HepG2 (cell line): ENCODE results near the gene SEMA3G. TPM values are rescaled to one million over a fixed set of nuclear protein-coding genes. Genes with fewer than 3 reads are reported as not detected.
A peak's percentile ranks its signal among the peaks of the same experiment; 100 is the strongest.

Experiments used
- AGO1 ChIP-seq: fragments of 200-400 bp; formaldehyde crosslinking; IDR thresholded peaks from 2 replicates; pipeline ENCODE4 v1.6.1; 2017; ENCODE audit warnings: mild to moderate bottlenecking, low read depth, low read length, moderate library complexity; ENCODE audit not compliant: poor library complexity, severe bottlenecking
- KAT8 ChIP-seq: IDR thresholded peaks from 2 replicates; pipeline ENCODE4 v1.6.1; 2016; ENCODE audit warnings: missing genetic modification reagents, missing compliant biosample characterization
- KLF12 ChIP-seq: sonication (generic); formaldehyde crosslinking; IDR thresholded peaks from 2 replicates; pipeline ENCODE4 v1.4.0; 2020; ENCODE audit warnings: missing genetic modification reagents, borderline replicate concordance
- KMT2A ChIP-seq: sonication (generic); formaldehyde crosslinking; IDR thresholded peaks from 2 replicates; pipeline ENCODE4 v1.4.0; 2020; ENCODE audit warnings: missing genetic modification reagents
- NFE2L1 ChIP-seq: sonication (generic); formaldehyde crosslinking; IDR thresholded peaks from 2 replicates; pipeline ENCODE4 v1.4.0; 2020; ENCODE audit warnings: missing genetic modification reagents, mild to moderate bottlenecking, borderline replicate concordance
- RNF2 ChIP-seq: fragments of 450-650 bp; conservative IDR thresholded peaks from 2 replicates; pipeline ENCODE4 v1.6.1; 2016; ENCODE audit warnings: low read depth
- SKIL ChIP-seq: sonication (generic); formaldehyde crosslinking; IDR thresholded peaks from 2 replicates; pipeline ENCODE4 v1.8.0; 2022; ENCODE audit warnings: missing genetic modification reagents, mild to moderate bottlenecking, moderate library complexity, borderline replicate concordance
- SOX5 ChIP-seq: IDR thresholded peaks from 2 replicates; pipeline ENCODE4 v1.6.1; 2016; ENCODE audit warnings: borderline replicate concordance
- TAF1 ChIP-seq: sonication (generic); formaldehyde crosslinking; IDR thresholded peaks from 2 replicates; pipeline ENCODE4 v1.4.0; 2020; ENCODE audit warnings: missing genetic modification reagents
- THAP8 ChIP-seq: sonication (generic); formaldehyde crosslinking; IDR thresholded peaks from 2 replicates; pipeline ENCODE4 v1.5.1; 2020; ENCODE audit warnings: missing genetic modification reagents, mild to moderate bottlenecking, borderline replicate concordance
- TRAFD1 ChIP-seq: sonication (generic); formaldehyde crosslinking; IDR thresholded peaks from 2 replicates; pipeline ENCODE4 v1.5.1; 2020; ENCODE audit warnings: missing genetic modification reagents, mild to moderate bottlenecking, borderline replicate concordance
- ZNF143 ChIP-seq: sonication (generic); formaldehyde crosslinking; IDR thresholded peaks from 2 replicates; pipeline ENCODE4 v1.4.0; 2020; ENCODE audit warnings: missing genetic modification reagents
- ZNF24 ChIP-seq: fragments of 450-650 bp; IDR thresholded peaks from 2 replicates; pipeline ENCODE4 v1.6.1; 2017; ENCODE audit warnings: antibody characterized with exemption, mild to moderate bottlenecking
- ZNF281 ChIP-seq: sonication (generic); formaldehyde crosslinking; IDR thresholded peaks from 2 replicates; pipeline ENCODE4 v1.4.0; 2020; ENCODE audit warnings: missing genetic modification reagents, borderline replicate concordance
- ZNF564 ChIP-seq: sonication (generic); formaldehyde crosslinking; IDR thresholded peaks from 2 replicates; pipeline ENCODE4 v1.8.1; 2023; ENCODE audit warnings: mild to moderate bottlenecking, missing genetic modification reagents
- ZNF605 ChIP-seq: sonication (generic); formaldehyde crosslinking; IDR thresholded peaks from 2 replicates; pipeline ENCODE4 v1.8.0; 2022; ENCODE audit warnings: mild to moderate bottlenecking, missing genetic modification reagents
- ZNF687 ChIP-seq: sonication (generic); formaldehyde crosslinking; IDR thresholded peaks from 2 replicates; pipeline ENCODE4 v1.5.1; 2020; ENCODE audit warnings: mild to moderate bottlenecking, missing genetic modification reagents, moderate library complexity
- polyA plus RNA-seq, 8 experiments: library from polyadenylated mRNA; depleted of rRNA in 3 of 8; stranded (reverse) in 7 of 8; unstranded in 1 of 8; fragments of >200 nt; fragmentation: Illumina TruSeq in 4 of 8; extraction: Trizol in 4 of 8; gene quantifications; 2 replicates each; pipeline versions ENCODE4 v1.2.1 to v1.2.3, GENCODE V29; 2011 to 2016; ENCODE audit warnings: low read depth in 4 of 8, missing spikeins in 1 of 8, mixed read lengths in 1 of 8; ENCODE audit not compliant: insufficient read depth in 1 of 8
- total RNA-seq, 5 experiments: library from RNA; depleted of rRNA; stranded (reverse); fragments of >200 nt; fragmentation: Illumina TruSeq; extraction: Trizol; gene quantifications; 2 replicates each; pipeline ENCODE4 v1.2.3, GENCODE V29; 2016; ENCODE audit warnings: low read depth in 1 of 5

SEMA3G gene
- total and polyA plus RNA-seq, 2 of the 13 experiments (the other 11 are each of a cell fraction or from before 2014, with no cell fraction given) = 6.1 to 8.3 TPM

- no peak for TF ChIP-seq TRAFD1 (CRISPR knock-in tag)
- no peak; the same call in 1 of the 2 replicates for TF ChIP-seq ZNF605 (CRISPR knock-in tag)
- peak; percentile 52; the same call in 1 of the 2 replicates for TF ChIP-seq KAT8 (CRISPR knock-in tag)
- TF ChIP-seq THAP8 (CRISPR knock-in tag) = no peak
- TF ChIP-seq TAF1 (CRISPR knock-in tag) = no peak; the same call in 1 of the 2 replicates
- 0 out of 2 replicates have a peak, but pooled peaks have one; percentile 13 for TF ChIP-seq ZNF24
- no peak for TF ChIP-seq ZNF564 (CRISPR knock-in tag)
- peak; percentile 54; the same call in 1 of the 2 replicates for TF ChIP-seq SOX5 (CRISPR knock-in tag)
- TF ChIP-seq ZNF687 (CRISPR knock-in tag) = peak; percentile 76
- no peak for TF ChIP-seq AGO1
- TF ChIP-seq RNF2 = no peak
- no peak for TF ChIP-seq NFE2L1 (CRISPR knock-in tag)
- no peak for TF ChIP-seq KMT2A (CRISPR knock-in tag)
- no peak for TF ChIP-seq KLF12
- no peak for TF ChIP-seq ZNF281 (CRISPR knock-in tag)
- TF ChIP-seq SKIL (CRISPR knock-in tag) = no peak
- no peak for TF ChIP-seq ZNF143 (CRISPR knock-in tag)
Observed at GRCh38 chr3:52446631-52447511, 2.0 kb upstream of the SEMA3G start (continued).
